K562 (cell line): ENCODE measurements around the gene C22orf39. TPM values are rescaled to one million over a fixed set of nuclear protein-coding genes. Genes with fewer than 3 reads are reported as not detected.

Source experiments
- ATAC-seq: fragments of 200-7000 bp; cut with Tn5 transposase; 3 replicates; pipeline ENCODE4 v1.9.1; 2020; ENCODE audit warnings: moderate library complexity
- BruUV-seq: library from RNA; stranded (reverse); fragments of 400-500 nt; replicated peaks from 2 replicates; lab custom pipeline; 2021; lab: Mats Ljungman, UMichigan
- CTCF ChIA-PET: fragments of 300-600 bp; formaldehyde crosslinking; extraction: SDS; loops from one replicate; lab custom pipeline; 2021; ENCODE audit warnings: low intra/inter-chr PET ratio; lab: Yijun Ruan, JAX
- POLR2A ChIA-PET: fragments of 300-600, 350-650 bp; sonication (Branson Sonifier 250); formaldehyde crosslinking; extraction: SDS; loops from one replicate; lab custom pipeline; 2021; ENCODE audit warnings: antibody characterized with exemption, inconsistent platforms; lab: Yijun Ruan, JAX
- DNase-seq, 4 experiments: peaks; one replicate each; pipeline versions ENCODE4 v3.0.0 to v3.0.0-alpha.2; 2011 to 2018; ENCODE audit warnings: low spot score in 3 of 4, mixed read lengths in 3 of 4; ENCODE audit errors: extremely low read depth in 1 of 4
- FAIRE-seq: peaks from 2 replicates; lab custom pipeline; 2011; peaks lifted over from hg19 to GRCh38; lab: Jason Lieb, UNC
- H2AFZ ChIP-seq: 2 replicates; pipeline ENCODE4 v1.6.0; 2011; ENCODE audit warnings: low read depth, low read length, control low read depth, inconsistent platforms
- H3K27ac ChIP-seq: fragments of 200-600 bp; 3 replicates; pipeline ENCODE4 v1.8.0; 2011; ENCODE audit warnings: low read depth, mild to moderate bottlenecking, control low read depth, inconsistent platforms, low read length, moderate library complexity, mixed read lengths; ENCODE audit errors: extremely low read depth
- H3K27me3 ChIP-seq, 2 experiments: fragments of 300-600 bp in 1 of 2; 2 replicates in 1 of 2; 3 replicates in 1 of 2; pipeline versions ENCODE4 v1.6.0 to v1.8.0; 2011; ENCODE audit warnings: inconsistent platforms in 2 of 2, low read length in 2 of 2, mild to moderate bottlenecking in 1 of 2, mixed read lengths in 1 of 2, moderate library complexity in 1 of 2; ENCODE audit not compliant: control insufficient read depth in 2 of 2, insufficient read depth in 2 of 2
- H3K36me3 ChIP-seq: fragments of 300-600 bp; 3 replicates; pipeline ENCODE4 v1.8.0; 2011; ENCODE audit warnings: mild to moderate bottlenecking, low read length, inconsistent platforms; ENCODE audit not compliant: control insufficient read depth, insufficient read depth
- H3K4me1 ChIP-seq, 2 experiments: fragments of 200-600 bp in 1 of 2; replicated peaks in 1 of 2; 2 replicates in 1 of 2; 3 replicates in 1 of 2; pipeline versions ENCODE4 v1.5.1 to v1.8.0; 2011; ENCODE audit warnings: inconsistent platforms in 2 of 2, low read length in 2 of 2, mild to moderate bottlenecking in 1 of 2, mixed read lengths in 1 of 2, moderate library complexity in 1 of 2; ENCODE audit not compliant: control insufficient read depth in 2 of 2, insufficient read depth in 2 of 2
- H3K4me2 ChIP-seq: 2 replicates; pipeline ENCODE4 v1.6.1; 2011; ENCODE audit warnings: low read length, control low read depth, inconsistent platforms, mixed read lengths; ENCODE audit not compliant: insufficient read depth
- H3K4me3 ChIP-seq: fragments of 200-600 bp; sonication (generic), shearing (Covaris generic); 2 replicates; pipeline ENCODE4 v1.5.1; 2016; ENCODE audit warnings: control low read depth, inconsistent platforms
- H3K79me2 ChIP-seq: fragments of 200-600 bp; 3 replicates; pipeline ENCODE4 v1.8.0; 2011; ENCODE audit warnings: low read length, inconsistent platforms; ENCODE audit not compliant: control insufficient read depth, insufficient read depth
- H3K9ac ChIP-seq, 2 experiments: 2 replicates each; pipeline versions ENCODE4 v1.6.0 to v1.6.1; 2011; ENCODE audit warnings: low read depth in 2 of 2, low read length in 2 of 2, control low read depth in 1 of 2, inconsistent platforms in 1 of 2, mild to moderate bottlenecking in 1 of 2, mixed read lengths in 1 of 2; ENCODE audit not compliant: insufficient read depth in 1 of 2
- H3K9me1 ChIP-seq: one replicate; pipeline ENCODE4 v1.6.0; 2011; ENCODE audit warnings: inconsistent platforms, mild to moderate bottlenecking, low read length, moderate library complexity; ENCODE audit not compliant: control insufficient read depth, insufficient read depth
- H3K9me3 ChIP-seq: replicated peaks from 2 replicates; pipeline ENCODE4 v1.5.1; 2011; ENCODE audit warnings: low read depth, low read length, inconsistent platforms; ENCODE audit not compliant: control insufficient read depth, insufficient read depth
- H4K20me1 ChIP-seq: replicated peaks from 2 replicates; pipeline ENCODE4 v1.6.1; 2011; ENCODE audit warnings: low read length, inconsistent platforms, mixed read lengths; ENCODE audit not compliant: control insufficient read depth, insufficient read depth
- CHD1 ChIP-seq: fragments of 200-600 bp; sonication (generic); IDR thresholded peaks from one replicate; pipeline ENCODE4 v1.6.1; 2012; ENCODE audit warnings: mild to moderate bottlenecking, moderate library complexity, low read length, inconsistent platforms
- CTCF ChIP-seq, 3 experiments: IDR thresholded peaks in 2 of 3; conservative IDR thresholded peaks in 1 of 3; 2 replicates each; pipeline ENCODE4 v1.5.1; 2011 to 2012; ENCODE audit warnings: low read length in 3 of 3, mild to moderate bottlenecking in 3 of 3, control low read depth in 2 of 3, improper control_type of control experiment in 1 of 3, inconsistent platforms in 1 of 3, low read depth in 1 of 3, mixed read lengths in 1 of 3, moderate library complexity in 1 of 3; ENCODE audit not compliant: insufficient read depth in 2 of 3
- GABPB2 ChIP-seq: fragments of 250-450 bp; sonication (Bioruptor Pico); conservative IDR thresholded peaks from 2 replicates; pipeline ENCODE4 v1.5.1; 2021; ENCODE audit warnings: mild to moderate bottlenecking
- ZBED1 ChIP-seq: IDR thresholded peaks from 2 replicates; pipeline ENCODE4 v1.6.1; 2014
- ZNF436 ChIP-seq: fragments of 250-450, 450-650 bp; sonication (Bioruptor Pico); formaldehyde crosslinking; IDR thresholded peaks from 2 replicates; pipeline ENCODE4 v1.7.0; 2020; ENCODE audit warnings: mild to moderate bottlenecking
- WGBS: fragments of 100-300 bp; shearing (Covaris generic); methylation state at CpG from one replicate; pipeline ENCODE4 v1.1.6; 2016; ENCODE audit warnings: low coverage, mixed read lengths; ENCODE audit not compliant: insufficient coverage; ENCODE audit errors: missing lambda C conversion rate; 5-methylcytosine and 5-hydroxymethylcytosine counted together
- in situ Hi-C: fragments of 300-500 bp; cut with MboI; formaldehyde crosslinking; loops from 4 replicates; pipeline ENCODE4 v1.15.0; 2018; ENCODE audit warnings: inconsistent platforms, mixed read lengths
- intact Hi-C: fragments of 100-400 bp; cut with micrococcal nuclease; formaldehyde crosslinking; loops from 2 replicates; pipeline ENCODE4 v1.14.2; 2022
- polyA plus RNA-seq, 8 experiments: library from polyadenylated mRNA; depleted of rRNA in 4 of 8; stranded (reverse) in 5 of 8; unstranded in 3 of 8; fragments of >200 nt; fragmentation: Nextera tagmentation in 2 of 8; fragmentation: Illumina TruSeq in 1 of 8; extraction: Ambion mirVana in 2 of 8; extraction: Trizol in 1 of 8; gene quantifications; 2 replicates each; pipeline versions ENCODE4 v1.2.1 to v1.2.3, GENCODE V29; 2011 to 2014; ENCODE audit warnings: inconsistent platforms in 1 of 8, missing spikeins in 1 of 8
- total RNA-seq, 7 experiments: library from RNA; depleted of rRNA in 6 of 7; stranded (reverse); fragments of >200 nt in 6 of 7; fragmentation: Illumina TruSeq in 2 of 7; extraction: Trizol in 2 of 7; gene quantifications; 2 replicates each; pipeline versions ENCODE4 v1.2.1 to v1.2.3, GENCODE V29; 2011 to 2021; ENCODE audit warnings: low replicate concordance in 1 of 7

The C22orf39 gene
- total and polyA plus RNA-seq, 9 of the 15 experiments (the other 6 are each of a cell fraction or from before 2014, with no cell fraction given), result 20.4 to 139 (median 66.8) TPM

- in situ Hi-C loops, result no loop called here
- H3K27me3 ChIP-seq, result no peaks in the 10 kb centered on the region
- H3K79me2 ChIP-seq, result peaks cover 15% of the 10 kb centered on the region; the same call in 2 of the 3 replicates
- no peak overlapping the region; the same call in 2 of the 3 replicates for H3K27ac ChIP-seq
- H3K36me3 ChIP-seq, result peaks cover 91% of the 10 kb centered on the region
- no peak overlapping the region for H2AFZ ChIP-seq
- no TSS peak for BruUV-seq
- H3K9ac ChIP-seq, result no peak overlapping the region
- ChIA-PET CTCF (no interaction called here), POLR2A (interaction anchor here (0.6 to 15.8 kb wide), 12 partner anchors 8 to 402 kb away, joined by 3 to 245 read pairs (median 8); partner anchors contain the start of genes HIRA and MRPL40)
- H4K20me1 ChIP-seq, result 0 out of 2 replicates have a peak, but pooled peaks cover 5% of the 10 kb centered on the region
- H3K9me1 ChIP-seq, result peaks cover 11% of the 10 kb centered on the region
- FAIRE-seq (no peak), DNase-seq (no peak)
- 94% methylated on average over 4 of the region's 4 CpGs for WGBS
- peaks cover 31 to 32% of the 10 kb centered on the region in 2 experiments for H3K4me1 ChIP-seq
- no peak overlapping the region for H3K4me2 ChIP-seq
- H3K4me3 ChIP-seq, result no peak overlapping the region
- H3K9me3 ChIP-seq, result no peaks in the 10 kb centered on the region
- no peak for TF ChIP-seq GABPB2 (CRISPR knock-in tag)
- 0 out of 6 replicates have a peak, but pooled peaks of 1 of the 3 experiments have one; percentile 22 for TF ChIP-seq CTCF (IDR thresholded peaks at IDR 0.05 in 2 of 3, conservative IDR thresholded peaks at IDR 0.05 in 1 of 3; ENCODE audit: insufficient read depth in 2 of 3, low read depth in 1 of 3, low read length in 3 of 3)
- TF ChIP-seq ZBED1, result 0 out of 2 replicates have a peak, but pooled peaks have one; percentile 58
- TF ChIP-seq ZNF436, result no peak
- TF ChIP-seq CHD1, result peak; percentile 20
- TF ChIP-seq, all 486 proteins: peak for 3
- intact Hi-C loops, result loop anchor here (5.0 to 10.0 kb wide), 2 partner anchors 82 to 230 kb away; partner anchors contain the start of genes CDC45 and UFD1
- ATAC-seq, result no peak
Measured at GRCh38 chr22:19395276-19395675, 52.2 kb downstream of the C22orf39 start.
